ENCODE results near the gene HOXA13. TPM values are rescaled to one million over a fixed set of nuclear protein-coding genes. Genes with fewer than 3 reads are reported as not detected.
A peak's percentile ranks its signal among the peaks of the same experiment; 100 is the strongest.

The HOXA13 gene
- total RNA-seq, 1 donor from 2014 or later, result not detected

- DNase-seq (ENCODE audit: low read depth), result no peak
- no peak for TF ChIP-seq CTCF (conservative IDR thresholded peaks at IDR 0.05; ENCODE audit: low read depth, low read length)
- H3K4me3 ChIP-seq (ENCODE audit: low read depth, low read length), result peak overlapping the region; percentile 75
These were observed 53.2 kb downstream of the HOXA13 start for GRCh38 chr7:27146491-27147198.

DNA sequence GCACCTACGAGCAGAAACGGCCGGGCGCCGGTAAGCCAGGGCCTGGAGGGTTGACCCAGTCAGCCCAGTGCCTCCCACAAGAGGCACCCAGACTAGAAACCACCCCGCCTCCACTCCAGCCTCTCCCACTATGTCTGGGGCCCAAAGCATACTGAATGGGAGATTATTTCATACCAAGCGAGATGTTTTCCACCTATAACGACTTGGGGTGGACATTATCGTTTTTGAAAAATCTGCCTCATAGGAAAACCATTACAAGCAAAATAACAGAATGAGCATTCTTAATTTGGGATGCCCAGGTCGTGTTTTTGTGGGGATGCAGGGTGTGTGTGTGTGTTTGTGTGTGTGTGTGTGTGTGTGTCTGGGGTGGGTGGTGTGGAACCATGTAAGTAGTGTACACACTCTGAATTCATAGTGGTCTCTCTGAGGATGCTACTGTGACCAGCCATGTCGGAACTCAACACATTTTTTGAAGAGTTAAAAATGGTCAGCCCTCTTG, 53.9 kb downstream of the HOXA13 start:
- TF ChIP-seq CTCF (conservative IDR thresholded peaks at IDR 0.05; ENCODE audit: low read depth, low read length), result no peak
- DNase-seq (ENCODE audit: low read depth), result no peak
- H3K4me3 ChIP-seq (ENCODE audit: low read depth, low read length), result peak overlapping the region; percentile 75

DNA sequence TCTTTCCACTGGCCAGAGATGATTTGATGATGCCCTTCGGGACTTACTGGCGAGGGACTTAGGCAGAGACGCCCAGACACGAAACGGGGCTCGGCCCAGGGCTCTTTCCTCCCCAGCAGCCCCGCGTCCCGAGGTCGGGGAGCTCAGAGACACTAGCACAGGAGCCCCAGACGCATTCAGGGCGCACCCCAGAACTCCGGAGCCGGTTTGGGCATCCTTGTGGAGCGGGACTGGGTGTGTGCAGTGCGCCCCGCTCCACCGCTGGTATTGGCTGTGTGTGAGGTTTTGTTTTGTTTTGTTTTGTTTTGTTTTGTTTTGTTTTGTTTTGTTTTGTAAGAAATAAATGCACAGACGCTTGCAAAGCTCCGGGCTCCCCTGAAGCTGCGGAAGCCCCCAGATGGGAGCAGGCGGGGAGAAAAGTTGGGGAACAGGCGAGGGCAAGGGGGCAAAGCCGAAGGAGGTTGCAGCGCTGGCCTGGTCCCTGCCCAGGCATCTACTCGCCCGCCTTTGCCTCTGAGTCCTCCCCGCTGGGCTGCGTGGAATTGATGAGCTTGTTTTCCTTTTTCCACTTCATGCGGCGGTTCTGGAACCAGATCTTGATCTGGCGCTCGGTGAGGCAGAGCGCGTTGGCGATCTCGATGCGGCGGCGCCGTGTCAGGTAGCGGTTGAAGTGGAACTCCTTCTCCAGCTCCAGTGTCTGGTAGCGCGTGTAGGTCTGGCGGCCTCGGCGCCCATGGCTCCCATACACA, 54.6 kb downstream of the HOXA13 start:
- TF ChIP-seq CTCF (conservative IDR thresholded peaks at IDR 0.05; ENCODE audit: low read depth, low read length), result no peak
- DNase-seq (ENCODE audit: low read depth), result no peak
- peak overlapping the region; percentile 75 for H3K4me3 ChIP-seq (ENCODE audit: low read depth, low read length)

GRCh38 chr7:27144781-27145164, 55.1 kb downstream of the HOXA13 start:
- H3K4me3 ChIP-seq (ENCODE audit: low read depth, low read length), result peak overlapping the region; percentile 75
- DNase-seq (ENCODE audit: low read depth), result no peak
- TF ChIP-seq CTCF (conservative IDR thresholded peaks at IDR 0.05; ENCODE audit: low read depth, low read length), result no peak

Other genes with a start within 250 kb of the HOXA13 start
- 5.7 and 7.1 TPM in 2 replicates for gene HOXA1, start 104.1 kb downstream of the HOXA13 start, total RNA-seq
- gene HOXA2, start 97.4 kb downstream of the HOXA13 start, total RNA-seq, result 0.69 and 2.0 TPM in 2 replicates
- 9.2 and 14.6 TPM in 2 replicates for gene HOXA4, start 69.3 kb downstream of the HOXA13 start, total RNA-seq
- 20.1 and 47.6 TPM in 2 replicates for gene HOXA5, start 56.4 kb downstream of the HOXA13 start, total RNA-seq
- gene HOXA6, start 52.3 kb downstream of the HOXA13 start, total RNA-seq, result 5.7 and 11.8 TPM in 2 replicates
- 14.4 and 33.2 TPM in 2 replicates for gene HOXA3, start 47.5 kb downstream of the HOXA13 start, total RNA-seq
- gene HOXA7, start 43.4 kb downstream of the HOXA13 start, total RNA-seq, result 21.4 and 27.9 TPM in 2 replicates
- gene HOXA9, start 34.6 kb downstream of the HOXA13 start, total RNA-seq, result 82.4 and 104 TPM in 2 replicates
- gene HOXA10, start 25.8 kb downstream of the HOXA13 start, total RNA-seq, result 36.7 and 51.7 TPM in 2 replicates
- gene HOXA11, start 14.9 kb downstream of the HOXA13 start, total RNA-seq, result 10.7 and 12.5 TPM in 2 replicates
- gene EVX1, start 42.7 kb upstream of the HOXA13 start, total RNA-seq, result not detected in 2 replicates

Measured in epithelial cell of proximal tubule (primary cell).